ENCODE results near the gene IFT52.
"Not testable (repeated sequence)": the region's sequence is repeated elsewhere in the genome, so short reads cannot be mapped to it uniquely, and the experiment has no call there.

Gene IFT52

DNA sequence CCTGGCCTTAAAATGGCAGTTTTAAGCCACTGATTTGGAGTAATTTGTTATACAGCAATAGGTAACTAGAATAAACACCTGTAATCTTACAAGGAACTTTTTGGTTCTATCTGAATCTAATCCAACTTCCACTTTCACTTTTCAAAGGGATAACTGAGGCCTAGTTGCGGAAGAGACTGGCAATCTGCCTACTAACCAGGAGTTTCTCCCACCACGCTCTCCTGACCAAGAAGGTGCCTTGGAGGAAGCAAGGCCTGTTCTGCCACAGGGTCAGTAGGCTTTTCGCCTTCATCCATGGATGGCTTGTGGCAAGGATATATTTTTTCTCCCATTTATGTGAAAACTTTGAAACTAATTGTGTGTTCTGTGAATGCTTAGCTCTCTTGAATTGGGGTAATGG, 63.2 kb downstream of the IFT52 start:
- DNase-seq, result no peak

DNA sequence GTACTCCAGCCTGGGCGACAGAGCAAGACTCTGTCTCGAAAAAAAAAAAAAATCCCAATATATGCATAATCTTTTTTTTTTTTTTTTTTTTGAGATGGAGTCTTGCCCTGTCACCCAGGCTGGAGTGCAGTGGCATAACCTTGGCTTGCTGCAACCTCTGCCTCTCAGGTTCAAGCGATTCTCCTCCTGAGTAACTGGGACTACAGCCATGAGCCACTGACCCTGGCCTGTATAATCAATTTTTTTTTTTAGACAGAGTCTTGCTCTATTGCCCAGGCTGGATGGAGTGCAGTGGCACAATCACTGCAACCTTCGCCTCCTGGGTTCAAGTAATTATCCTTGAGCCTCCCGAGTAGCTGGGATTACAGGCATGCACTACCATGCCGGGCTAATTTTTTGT, 64.4 kb downstream of the IFT52 start:
- not testable (repeated sequence) for DNase-seq

DNA sequence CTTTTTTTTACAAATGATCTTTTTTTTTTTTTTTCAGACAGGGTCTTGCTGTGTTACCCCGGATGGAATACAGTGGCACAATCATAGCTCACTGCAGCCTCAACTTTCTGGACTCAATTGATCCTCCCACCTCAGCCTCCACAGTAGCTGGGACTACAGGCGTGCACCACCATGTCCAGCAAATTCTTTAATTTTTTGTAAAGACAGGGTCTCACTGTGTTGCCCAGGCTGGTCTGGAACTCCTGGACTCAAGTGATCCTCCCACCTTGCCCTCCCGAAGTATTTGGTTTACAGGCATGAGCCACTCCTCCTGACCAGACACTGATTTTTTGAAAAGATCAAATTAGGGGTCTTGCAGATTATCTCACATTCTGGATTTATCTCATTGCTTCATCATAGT, 65.2 kb downstream of the IFT52 start:
- DNase-seq, result no peak

DNA sequence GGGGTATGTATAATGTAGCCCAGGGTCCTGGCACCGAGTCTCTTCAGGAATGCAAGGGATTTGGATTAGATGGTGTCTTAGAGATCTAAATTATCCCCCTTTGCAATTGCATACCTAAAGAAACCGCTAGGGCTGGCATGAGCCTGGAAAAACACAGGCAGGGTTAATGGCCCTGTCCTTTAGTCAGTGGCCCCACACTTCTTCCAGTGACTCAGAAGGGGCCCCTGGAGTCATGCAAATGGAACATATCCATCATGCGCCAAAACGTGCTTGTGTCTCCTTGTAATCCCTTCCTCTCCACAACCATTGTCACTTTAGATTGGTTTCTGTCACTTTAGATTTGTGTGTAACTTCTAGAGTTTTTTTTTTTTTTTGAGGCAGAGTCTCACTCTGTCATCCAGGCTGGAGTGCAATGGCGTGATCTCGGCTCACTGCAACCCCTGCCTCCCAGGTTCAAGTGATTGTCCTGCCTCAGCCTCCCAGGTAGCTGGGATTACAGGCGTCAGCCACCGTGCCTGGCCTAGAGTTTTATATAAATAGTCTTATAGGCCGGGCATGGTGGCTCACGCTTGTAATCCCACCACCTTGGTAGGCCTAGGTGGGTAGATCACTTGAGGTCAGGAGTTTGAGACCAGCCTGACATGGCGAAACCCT, 67.5 kb downstream of the IFT52 start:
- DNase-seq, result peak; percentile 21 to 28 (median 27)

DNA sequence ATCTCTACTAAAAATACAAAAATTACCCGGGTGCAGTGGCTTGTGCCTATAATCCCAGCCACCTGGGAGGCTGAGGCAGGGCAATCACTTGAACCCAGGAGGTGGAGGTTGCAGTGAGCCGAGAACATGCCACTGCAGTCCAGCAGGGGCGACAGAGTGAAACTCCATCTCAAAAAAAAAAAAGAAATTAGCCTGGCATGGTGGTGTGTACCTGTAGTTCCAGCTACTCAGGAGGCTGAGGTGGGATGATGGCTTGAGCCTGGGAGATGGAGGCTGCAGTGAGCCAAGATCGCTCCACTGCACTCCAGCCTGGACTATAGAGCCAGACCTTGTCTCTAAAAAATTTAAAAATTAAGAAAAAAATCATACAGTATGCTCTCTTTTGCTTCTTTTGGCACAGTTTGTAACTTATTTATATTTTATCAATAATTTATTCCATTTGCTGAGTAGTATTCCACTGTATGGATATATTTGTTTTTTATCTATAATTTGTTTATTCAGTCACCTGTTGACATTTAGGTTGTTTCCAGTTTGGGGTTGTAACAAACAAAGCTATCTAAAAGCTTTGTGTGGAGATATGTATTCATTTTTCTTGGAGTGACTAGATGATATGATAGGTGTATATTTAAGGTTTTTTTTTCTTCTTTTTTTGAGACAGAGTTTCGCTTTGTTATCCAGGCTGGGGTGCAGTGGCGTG, 68.1 kb downstream of the IFT52 start:
- no peak for DNase-seq

DNA sequence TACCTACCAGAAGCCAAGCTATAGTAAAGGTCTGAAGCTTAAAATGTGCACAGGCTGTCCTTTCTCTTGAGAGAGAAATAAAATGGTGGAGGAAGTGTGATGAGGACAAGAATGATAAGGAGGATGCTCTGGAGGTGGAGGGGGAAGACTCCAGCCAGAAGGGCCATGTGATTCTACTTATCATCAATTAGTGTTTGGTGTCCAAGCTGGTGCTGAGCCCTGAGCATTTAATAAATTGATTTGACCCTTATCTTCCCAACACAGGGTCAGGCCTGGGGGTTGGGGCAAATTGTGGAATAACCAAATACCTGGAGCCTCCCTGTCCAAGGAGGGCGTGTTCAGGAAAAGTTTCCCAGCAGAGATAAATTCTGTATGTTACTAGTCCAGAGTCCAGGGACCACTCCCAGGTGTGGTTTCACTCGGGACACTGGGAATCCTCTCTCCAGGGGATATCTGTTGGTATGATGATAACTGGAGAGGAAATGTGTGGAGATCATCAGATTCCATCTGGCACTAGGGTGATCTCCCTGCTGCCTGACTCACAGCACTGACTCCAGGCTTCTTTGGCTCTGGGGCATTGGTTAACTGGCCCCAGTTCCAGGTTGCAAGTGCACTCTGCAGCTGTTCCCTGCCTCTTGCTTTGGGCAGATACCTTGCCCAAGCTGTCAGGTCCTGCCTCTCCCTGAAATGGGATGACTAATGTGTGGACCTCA, 72.4 kb downstream of the IFT52 start:
- DNase-seq, result no peak

DNA sequence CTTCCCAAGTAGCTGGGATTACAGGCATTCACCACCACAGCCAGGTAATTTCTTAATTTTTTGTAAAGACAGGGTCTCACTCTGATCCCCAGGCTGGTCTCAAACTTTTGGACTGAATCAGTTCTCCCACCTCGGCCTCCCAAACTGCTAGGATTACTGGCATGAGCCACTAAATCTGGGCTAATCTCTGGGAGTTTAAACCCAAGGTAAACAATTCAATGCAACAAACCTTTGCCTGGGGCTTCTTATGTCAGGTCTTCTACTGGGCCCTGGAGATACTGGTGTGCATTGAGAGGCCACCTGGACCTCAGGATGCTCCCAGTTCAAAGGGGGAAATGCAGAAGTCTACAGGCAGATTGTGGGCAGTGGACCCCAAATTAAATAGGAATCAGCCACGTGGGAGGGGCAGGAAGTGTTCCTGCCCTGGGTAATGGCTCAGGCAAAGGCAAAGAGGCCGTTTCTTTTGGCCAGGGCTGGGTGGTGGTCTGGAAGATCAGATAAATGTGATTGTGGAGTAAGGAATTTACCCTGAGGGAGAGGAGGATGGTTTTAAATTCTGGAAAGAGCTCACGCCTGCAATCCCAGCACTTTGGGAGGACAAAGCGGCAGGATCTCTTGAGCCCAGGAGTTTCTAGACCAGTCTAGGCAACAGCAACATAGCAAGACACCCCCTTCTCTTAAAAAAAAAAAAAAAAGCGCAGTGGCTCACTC, 74.9 kb downstream of the IFT52 start:
- no peak for DNase-seq

DNA sequence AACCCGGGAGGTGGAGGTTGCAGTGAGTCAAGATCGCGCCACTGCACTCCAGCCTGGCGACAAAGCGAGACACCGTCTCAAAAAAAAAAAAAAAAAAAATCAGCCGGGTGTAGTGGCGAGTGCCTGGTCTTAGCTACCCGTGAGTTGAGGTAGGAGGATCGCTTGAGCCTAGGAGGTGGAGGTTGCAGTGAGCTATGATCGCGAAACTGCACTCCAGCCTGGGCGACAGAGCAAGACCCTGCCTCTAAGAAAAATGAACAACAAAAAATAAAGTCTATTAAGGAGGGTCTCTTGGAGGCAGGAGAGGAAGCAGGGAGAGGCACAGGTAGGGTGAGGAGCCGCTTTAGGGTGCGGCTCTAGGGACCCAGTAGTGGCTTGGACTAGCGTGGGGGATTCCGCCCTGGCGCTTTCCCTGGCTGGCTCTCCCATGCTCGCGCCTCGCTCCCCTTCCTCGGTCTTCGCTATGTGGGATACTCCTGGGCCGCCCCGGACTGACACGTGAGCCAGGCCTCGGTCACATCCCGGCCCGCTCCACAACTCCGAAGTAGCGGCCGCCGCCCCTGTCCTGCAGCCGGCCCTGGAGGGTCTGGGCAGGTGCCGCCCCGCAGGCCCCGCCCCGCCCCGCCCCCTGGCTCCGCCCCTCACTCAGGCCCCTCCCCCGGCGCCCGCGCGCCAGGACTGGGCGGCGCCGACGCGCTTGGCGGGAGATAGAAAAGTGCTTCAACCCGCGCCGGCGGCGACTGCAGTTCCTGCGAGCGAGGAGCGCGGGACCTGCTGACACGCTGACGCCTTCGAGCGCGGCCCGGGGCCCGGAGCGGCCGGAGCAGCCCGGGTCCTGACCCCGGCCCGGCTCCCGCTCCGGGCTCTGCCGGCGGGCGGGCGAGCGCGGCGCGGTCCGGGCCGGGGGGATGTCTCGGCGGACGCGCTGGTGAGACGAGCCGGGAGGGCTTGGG, 75.9 kb downstream of the IFT52 start, which contains the start of gene MYBL2:
MYBL2 (plus strand) TSS at position 739 of the 953 bp plus-strand sequence; CDS start at position 909, 170 bp downstream.
- DNase-seq, result peak; percentile 80 to 92 (median 84)

DNA sequence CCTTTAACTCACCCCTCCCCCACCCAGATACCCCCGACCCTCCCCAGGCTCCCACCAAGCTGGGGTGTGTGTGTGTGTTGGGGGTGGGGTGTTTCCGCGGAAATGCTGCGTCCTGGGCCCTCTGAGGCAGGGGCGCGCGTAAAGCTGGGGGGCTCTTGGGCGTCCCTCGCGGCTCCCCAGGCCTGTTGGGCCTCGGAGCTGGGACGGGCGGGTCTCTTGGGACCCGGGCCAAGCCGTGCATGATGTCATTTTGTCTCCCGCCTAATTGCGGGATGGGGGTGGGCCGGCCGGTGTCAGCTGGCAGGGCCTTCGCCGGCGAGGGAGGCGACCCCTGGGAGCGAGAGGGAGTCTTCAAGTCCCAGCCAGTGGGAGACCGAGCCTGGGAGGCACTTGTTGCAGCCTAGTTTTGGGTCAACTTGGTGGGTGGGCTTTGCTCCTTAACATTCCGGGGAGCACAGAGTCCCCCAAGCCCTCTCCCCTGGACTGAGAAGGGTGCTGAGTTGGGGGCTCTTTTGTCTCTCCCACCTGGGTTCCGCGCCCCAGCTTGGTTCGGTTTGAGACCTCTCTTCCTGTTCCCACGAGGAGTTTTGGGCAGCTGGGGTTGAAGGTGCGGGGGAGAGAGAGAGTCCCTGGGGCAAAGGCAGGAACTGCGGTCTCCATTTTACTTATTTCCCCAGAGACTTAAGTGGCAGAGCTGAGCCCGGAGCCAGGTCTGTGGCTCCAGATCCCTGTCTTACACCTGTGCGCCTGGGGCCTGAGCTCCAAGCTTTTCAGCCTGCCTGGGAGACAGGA, 76.8 kb downstream of the IFT52 start:
- peak in 1 of 3 donors; percentile 20 for DNase-seq

DNA sequence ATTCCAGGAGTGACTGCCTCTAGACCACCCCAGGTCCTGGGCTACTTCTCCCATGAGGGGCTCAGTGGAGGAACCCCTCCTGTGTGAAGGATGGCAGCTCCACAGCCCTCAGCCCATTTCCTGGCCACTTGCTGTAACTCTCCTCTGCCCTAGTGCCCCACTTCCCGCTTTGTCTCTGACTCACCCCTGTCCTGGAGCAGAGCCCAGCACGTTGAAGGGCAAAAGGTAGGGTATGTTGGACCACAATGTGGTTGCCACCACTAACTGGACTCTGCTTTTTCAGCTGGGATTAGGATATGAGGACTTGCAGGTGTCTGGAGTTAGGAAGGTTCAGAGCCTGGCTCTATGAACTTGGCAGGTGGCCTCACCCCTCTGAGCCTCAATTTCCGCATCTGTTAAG, 78.6 kb downstream of the IFT52 start:
- DNase-seq, result peak in 2 of 3 donors; percentile 15 to 17

DNA sequence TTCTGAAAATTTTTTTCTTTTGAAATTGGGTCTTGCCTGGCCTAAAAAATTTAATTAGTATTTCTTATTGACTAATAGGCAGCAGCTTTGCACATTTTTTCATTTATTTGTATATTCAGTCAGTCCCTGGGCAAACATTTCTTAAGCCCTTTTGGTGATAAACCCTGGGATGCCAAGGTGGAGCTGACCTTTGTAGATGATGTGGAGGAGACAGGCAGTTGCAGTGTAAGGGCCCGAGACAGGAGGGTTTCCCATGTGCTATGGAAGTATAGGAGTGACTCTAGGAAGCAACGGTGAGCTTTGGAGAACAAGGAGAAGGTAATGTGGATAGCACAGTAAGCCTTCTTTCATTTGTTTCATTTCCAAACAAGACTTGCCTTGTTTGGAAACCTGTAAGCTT, 79.7 kb downstream of the IFT52 start:
- DNase-seq, result no peak

DNA sequence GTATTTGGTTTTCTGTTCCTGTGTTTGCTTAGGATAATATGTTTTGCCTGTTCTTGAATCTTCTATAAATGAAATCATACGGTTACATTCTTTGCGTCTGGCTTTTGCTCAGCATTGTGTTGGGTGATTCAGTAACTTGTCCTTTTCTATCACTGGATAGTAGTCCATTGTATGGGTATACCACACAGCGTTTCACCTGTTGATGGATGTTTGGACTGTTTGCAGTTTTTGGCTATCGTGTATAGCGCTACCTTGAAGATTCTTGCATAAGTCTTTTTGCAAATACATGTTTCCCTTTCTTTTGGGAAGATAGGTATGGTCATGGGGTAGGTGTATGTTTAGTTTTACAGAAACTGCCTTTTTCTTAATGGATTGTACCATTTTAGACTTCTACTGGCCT, 85.6 kb downstream of the IFT52 start:
- no peak for DNase-seq

DNA sequence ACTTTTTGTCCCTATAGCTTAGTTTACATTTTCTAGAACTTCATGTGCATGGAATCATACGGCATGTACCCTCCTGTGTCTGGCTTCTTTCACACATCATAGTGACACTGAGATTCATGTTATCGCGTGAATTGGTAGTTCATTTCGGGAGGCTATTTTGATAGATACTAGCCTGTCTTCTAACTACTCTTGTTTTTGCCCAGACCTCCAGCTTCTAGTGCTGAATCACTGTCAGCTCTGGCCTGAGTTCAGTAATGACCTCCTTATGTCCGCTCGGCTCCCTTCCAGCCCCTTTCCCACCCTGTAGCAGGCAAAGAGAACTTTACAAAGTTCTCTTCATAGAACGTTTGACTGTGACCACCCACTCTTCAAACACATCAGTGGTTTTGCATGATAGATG, 90.2 kb downstream of the IFT52 start:
- DNase-seq, result no peak

DNA sequence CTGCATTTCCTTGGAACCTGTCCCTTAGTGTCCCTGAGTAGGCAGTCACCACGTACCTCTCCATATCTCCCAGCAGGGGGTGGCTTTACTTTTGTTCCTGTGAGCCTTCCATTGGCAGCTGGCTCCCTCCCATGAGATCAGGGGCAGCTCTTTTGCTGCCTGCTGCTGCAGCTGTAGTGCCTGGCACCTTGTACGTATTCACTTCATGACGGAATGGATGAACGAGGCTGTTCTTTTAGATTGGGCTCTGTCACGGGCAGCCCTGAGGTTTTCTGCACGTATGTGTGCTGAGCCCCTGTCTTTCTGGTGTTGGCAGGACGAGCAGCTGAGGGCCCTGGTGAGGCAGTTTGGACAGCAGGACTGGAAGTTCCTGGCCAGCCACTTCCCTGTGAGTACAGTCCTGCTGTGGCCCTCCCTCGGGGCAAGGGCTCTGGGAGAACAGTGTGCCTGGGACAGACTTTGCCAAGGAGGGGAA, 90.8 kb downstream of the IFT52 start:
- DNase-seq, result no peak

DNA sequence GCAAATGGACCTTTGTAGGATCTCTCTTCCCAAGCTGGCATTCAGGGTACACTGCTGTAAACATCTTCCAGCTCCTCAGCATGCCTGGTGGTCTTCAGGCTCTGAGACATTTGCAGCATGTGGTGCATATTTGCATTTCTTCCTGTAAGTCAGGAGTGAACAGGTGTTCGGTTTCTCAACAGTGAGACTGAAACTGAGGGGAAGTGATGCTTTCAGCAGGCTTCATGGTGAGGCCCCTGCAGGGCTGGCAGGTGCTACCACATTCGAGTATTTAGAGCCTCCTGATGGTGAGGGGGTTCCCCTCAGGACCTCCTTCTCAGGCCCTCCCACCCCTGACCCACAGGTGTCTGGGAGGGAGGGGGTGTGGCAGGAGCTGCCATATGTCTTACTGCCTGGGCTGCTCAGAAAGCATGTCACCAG, 91.3 kb downstream of the IFT52 start:
- DNase-seq, result no peak

DNA sequence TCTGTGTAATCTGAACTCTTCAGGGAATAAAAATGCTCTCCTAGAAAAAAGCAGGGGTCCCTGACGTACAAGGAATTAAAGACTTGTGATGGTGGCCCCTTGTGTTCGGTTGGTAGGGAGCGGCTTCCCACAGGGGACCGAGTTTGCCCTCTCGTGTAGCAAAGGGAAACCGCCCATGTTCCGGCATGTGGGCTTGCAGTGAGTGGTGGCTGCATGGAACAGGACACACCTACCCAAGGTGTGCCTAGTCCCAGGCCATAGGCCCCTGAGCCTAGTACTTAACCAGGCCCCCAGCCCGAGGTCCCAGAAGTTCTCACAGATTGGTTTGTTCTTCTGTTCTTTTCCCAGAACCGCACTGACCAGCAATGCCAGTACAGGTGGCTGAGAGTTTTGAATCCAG, 91.7 kb downstream of the IFT52 start:
- no peak for DNase-seq

DNA sequence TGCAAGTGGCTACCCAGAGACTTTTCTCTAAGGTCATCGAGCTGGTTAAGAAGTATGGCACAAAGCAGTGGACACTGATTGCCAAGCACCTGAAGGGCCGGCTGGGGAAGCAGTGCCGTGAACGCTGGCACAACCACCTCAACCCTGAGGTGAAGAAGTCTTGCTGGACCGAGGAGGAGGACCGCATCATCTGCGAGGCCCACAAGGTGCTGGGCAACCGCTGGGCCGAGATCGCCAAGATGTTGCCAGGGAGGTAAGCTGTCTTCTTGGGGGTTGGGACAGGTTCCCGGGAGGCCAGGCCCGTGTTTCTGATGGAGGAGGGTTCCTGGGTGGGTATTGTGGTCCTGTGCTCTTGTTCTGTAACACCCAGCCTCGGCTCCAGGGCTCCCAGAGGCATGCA, 96.1 kb downstream of the IFT52 start:
- no peak for DNase-seq

DNA sequence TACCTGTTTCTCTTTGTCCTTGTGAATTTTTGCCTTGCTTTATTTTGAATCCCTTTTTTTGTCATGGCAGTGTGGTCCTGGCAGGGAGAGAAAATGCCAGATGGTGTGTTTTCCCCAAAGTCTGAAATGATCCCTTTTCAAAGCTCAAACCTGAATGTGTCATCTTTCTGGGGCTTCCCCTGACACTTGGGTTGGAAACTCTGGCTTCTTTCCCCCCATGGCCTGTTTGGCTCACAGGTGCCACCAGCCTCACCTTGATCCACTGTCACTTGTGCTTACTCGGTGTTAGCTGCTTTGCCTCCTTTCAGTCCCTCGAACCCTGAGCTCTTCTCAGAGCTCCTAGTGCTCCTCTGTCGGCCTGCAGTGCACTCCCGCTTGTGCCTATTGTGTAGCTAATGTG, 98.4 kb downstream of the IFT52 start:
- no peak for DNase-seq

DNA sequence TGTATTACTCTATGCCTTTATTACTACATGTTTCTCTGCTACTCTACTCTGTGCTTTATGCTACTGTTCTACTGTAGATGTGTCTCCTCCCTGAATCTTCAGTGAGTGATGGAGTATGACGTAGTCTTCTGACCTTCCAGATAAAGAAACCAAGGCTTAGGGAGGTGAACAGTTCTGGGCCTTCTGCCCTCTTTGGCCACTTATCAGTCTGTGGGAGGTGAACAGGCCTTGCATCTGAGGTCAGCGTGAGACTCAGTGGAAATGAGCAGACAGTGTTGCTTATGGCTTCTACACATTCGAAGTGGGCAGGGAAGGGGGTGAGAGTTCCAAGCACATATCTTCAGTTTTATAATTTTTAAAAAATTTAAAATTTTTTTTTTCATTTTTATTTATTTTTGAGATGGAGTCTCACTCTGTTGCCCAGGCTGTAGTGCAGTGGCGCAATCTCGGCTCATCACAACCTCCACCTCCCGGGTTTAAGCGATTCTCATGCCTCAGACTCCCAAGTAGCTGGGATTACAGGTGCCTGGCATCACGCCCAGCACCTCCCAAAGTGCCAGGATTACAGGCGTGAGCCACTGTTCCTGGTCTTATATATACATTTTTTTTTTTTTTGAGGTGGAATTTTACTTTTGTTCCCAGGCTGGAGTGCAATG, 100.3 kb downstream of the IFT52 start:
- DNase-seq, result no peak

DNA sequence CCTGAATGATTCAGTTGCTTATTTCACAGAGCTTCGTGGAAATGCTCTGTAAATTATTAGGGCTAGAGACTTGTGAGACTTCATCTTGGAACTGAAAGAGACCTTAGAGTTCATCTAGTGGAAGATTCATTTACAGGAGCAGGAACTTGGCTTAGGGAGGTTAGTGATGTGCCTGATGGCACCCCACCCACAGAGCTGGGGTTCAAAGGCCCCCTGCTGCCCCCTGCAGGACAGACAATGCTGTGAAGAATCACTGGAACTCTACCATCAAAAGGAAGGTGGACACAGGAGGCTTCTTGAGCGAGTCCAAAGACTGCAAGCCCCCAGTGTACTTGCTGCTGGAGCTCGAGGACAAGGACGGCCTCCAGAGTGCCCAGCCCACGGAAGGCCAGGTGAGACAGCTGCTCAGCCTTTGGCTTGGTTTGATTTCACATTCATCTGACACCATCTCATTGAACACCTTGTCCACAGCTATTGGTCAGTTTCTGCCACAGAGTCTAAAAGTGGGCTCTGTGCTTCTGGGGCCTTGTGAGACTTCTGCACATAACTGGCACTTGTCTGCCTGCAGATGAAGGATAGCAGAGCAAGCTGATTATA, 101.3 kb downstream of the IFT52 start:
- DNase-seq, result peak; percentile 62 to 83 (median 76)
